ENCODE measurements around the gene S1PR1.
"Not testable (repeated sequence)": the region's sequence is repeated elsewhere in the genome, so short reads cannot be mapped to it uniquely, and the experiment has no call there.

Gene S1PR1

DNA sequence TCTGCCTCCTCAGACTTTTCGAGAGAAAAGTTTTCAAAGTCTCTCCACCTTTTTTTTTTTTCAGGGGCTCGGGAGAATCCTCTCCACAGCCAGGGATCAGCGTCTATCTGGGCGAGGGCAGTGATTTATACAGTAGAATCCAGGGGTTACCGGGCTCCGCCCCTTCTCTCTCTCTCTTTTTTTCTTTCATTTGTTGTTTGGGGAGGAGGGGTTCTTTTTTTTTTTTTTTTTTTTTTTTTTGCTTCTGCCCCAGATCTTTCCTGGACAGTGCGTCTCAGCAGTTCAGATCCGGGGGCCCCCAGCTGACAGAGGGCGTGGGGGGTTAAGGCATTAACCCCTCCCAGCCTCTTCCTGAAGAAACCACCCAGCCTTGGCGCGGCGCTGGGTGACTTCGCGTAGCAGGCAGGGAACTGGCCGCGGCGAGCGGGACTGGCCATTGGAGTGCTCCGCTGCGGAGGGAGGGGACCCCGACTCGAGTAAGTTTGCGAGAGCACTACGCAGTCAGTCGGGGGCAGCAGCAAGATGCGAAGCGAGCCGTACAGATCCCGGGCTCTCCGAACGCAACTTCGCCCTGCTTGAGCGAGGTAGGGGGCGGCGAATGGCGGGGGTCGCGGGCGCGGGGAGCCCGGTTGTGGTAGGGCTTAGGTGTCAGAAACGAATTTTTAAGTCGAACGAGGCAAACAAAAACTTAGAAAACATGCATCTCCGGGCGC, at the start of gene S1PR1:
Gene S1PR1, plus strand, starts transcription at position 504 of the 713 bp plus-strand sequence. CDS start 1,966 bp downstream, outside the sequence.
- DNase-seq (ENCODE audit: low read depth in 2 of 2) = peak; percentile 57 to 70

DNA sequence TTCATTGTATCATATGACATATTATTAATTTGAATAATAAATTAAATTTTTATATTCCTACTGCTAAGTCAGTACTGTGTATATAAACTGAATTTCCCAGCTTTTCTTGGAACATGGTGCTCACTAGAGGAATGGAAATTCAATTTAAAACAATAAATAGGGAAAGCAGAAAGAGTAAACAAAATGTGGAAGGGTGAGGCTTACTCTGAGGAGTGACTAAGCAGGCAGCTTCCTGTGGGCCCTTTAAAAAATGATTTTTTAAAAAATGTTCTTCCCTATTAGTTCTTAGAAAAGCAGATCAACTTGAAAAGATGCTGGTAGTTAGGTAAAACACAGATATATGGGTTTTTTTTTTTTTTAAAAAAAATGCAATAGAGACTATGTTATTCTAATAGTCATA, 49.5 kb upstream of the S1PR1 start:
- DNase-seq (ENCODE audit: low read depth in 2 of 2) = no peak

DNA sequence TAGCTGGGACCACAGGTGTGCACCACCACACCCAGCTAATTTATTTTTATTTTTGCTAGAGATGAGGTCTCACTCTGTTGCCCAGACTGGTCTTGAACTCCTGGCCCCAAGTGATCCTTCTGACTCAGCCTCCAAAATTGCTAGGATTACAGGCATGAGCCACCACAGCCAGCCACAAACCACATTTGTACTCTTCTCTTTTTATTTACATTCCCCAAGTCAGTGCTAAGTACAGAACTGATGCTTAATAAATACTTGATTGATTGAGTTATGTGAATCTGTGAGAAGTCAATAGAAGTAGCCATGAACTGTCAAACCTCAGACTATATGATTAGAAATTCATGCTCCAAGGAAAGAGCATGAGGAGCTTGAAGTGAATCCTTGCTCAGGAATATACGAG, 48.5 kb upstream of the S1PR1 start:
- DNase-seq (ENCODE audit: low read depth in 2 of 2) = no peak

DNA sequence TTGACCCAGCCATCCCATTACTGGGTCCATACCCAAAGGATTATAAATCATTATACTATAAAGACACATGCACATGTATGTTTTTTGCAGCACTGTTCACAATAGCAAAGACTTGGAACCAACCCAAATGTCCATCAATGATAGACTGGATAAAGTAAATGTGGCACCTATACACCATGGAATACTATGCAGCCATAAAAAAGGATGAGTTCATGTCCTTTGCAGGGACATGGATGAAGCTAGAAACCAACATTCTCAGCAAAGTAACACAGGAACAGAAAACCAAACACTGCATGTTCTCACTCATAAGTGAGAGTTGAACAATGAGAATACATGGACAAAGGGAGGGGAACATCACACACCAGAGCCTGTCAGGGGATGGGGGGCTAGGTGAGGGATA, 47.9 kb upstream of the S1PR1 start:
- DNase-seq (ENCODE audit: low read depth in 2 of 2) = not testable (repeated sequence)

DNA sequence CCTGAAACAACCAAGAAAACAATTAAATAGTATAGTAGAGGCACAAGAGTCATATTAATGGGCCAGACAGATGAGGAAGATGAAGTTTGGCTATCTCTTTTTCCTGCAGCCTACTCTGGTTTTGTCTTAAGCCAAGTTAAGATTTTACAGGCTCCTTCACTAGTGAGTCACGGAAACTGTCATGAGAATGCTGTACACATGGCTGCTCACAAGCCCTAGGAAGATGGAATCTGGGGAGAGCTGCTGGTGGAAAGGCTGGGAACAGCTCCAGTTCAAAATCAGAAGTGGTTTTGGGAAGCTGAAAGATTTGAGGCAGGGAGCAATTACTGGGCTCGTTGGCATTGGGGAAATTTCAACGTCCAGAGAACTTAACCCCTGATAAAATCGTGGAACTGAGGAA, 46.4 kb upstream of the S1PR1 start:
- DNase-seq (ENCODE audit: low read depth in 2 of 2) = no peak

DNA sequence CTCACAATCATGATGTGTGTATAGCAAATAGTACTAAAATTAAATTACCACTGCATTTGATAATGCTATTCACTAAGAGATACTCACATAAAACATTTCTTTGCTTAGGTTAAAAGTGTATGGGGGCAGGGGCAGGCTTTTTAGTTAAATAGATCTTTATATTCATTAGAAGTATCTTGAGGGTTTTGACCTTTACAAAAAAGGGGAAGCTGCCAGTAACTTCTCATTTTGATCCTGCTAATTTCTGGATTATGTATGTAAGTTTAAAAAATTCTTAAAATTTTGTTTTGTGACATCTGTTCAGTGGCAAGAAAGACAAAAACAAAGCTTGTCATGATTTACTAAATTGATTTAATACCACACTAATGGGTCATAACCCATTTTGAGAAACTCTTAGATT, 45.8 kb upstream of the S1PR1 start:
- DNase-seq (ENCODE audit: low read depth in 2 of 2) = no peak

DNA sequence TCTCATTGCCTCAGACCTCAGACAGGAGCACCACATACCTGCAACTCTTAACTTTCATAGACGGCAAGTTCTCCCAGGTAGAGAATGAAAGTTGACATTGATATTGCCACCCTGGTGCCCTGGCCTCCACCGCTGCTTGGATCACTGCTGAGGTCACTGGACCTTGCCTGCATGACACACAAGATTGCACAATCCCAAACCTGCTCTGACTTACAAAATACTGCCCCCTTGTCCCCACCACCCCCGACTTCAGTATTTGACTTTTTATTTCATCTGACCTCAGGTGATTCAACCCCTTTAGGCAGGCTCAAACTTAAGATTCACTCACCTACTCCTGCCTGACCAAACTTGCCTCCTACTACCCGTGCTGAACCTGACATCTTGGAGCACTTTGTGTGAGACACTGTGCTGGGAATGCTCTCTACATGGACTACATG, 43.1 kb upstream of the S1PR1 start:
- no peak for DNase-seq (ENCODE audit: low read depth in 2 of 2)

DNA sequence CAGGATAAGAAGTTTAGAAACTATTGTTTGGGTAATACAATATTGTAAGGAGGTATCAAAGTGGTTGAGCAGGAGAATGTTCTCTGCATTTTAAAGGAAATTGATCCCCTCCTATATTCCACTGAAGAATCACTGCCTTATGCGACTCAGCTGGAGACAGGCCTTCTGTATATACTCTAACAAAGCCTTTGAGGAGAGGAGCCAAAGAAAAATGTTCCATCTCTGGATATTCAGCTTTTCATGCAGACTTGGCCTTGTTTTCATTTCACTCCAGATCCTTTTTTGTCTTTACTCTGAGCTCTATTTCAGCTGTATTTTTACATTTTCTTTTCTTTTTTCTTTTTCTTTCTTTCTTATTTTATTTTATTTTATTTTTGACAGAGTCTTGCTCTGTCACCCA, 42.1 kb upstream of the S1PR1 start:
- no peak for DNase-seq (ENCODE audit: low read depth in 2 of 2)

DNA sequence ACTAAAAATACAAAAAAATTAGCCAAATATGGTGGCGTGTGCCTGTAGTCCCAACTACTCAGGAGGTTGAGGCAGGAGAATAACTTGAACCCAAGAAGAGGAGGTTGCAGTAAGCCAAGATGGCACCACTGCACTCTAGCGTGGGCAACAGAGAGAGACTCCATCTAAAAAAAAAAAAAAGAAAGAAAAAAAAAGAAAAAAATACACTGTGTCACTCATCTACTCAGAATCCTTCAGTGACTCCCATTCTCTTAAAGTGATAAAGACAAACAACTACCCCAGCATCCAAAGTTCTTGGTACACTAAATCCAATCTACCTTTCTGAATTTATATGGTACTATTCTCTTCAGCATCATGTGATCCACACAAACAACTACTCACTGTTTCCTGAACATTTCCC, 40.2 kb upstream of the S1PR1 start:
- no peak for DNase-seq (ENCODE audit: low read depth in 2 of 2)

DNA sequence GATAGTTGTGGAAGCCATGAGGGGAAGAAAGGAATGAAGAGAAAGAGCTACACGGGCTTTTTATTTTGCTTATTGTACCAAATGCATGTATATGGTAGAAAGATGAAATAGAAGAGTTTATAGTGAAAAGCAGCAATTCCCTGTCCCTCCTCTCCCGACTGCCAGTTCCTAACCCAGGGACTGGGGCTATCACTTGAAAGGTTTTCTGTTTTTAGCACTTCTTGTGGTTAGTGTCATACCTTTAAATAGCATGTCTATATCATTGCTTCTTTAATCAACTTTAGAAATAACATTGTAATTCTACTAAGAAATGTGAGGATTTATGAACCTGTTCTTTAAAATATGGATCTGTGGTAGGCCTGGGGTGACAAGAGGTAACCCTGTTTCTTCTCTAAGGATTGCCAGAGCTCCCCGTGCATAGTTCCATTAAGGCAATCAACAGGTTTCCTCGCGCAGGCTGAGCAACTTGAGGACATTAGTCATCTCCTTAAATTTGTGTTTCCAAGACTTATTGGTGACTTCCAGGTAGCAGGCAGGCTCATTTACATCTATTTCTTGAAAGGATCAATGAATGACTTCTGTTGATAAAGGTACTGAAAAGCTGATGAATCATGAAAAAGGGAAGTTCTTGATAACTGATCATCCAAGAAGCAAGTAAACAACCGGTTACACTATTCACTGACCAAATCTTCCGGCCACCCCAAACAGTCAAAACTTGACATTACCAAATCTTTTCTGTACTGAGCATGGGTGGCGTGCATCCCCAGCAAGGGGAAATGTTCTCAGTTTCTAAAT, 37.8 kb upstream of the S1PR1 start:
- DNase-seq (ENCODE audit: low read depth in 2 of 2) = peak in 1 of 2 experiments; percentile 41

DNA sequence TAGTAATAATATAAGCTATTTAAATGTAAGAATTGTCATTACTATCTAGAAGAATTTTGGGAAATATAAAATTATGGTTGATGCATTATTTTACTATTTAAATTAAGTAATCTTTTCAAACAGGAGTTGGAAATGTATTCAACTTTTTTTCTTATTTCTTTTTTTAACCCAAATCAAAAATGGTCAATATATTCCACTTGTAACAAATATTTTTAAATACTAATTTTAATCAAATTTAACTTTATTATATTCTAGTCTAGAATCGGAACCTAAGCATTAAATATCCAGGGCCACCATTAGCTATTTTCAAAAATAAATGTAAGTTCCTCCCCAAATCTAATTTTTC, 37.2 kb upstream of the S1PR1 start:
- no peak for DNase-seq (ENCODE audit: low read depth in 2 of 2)

DNA sequence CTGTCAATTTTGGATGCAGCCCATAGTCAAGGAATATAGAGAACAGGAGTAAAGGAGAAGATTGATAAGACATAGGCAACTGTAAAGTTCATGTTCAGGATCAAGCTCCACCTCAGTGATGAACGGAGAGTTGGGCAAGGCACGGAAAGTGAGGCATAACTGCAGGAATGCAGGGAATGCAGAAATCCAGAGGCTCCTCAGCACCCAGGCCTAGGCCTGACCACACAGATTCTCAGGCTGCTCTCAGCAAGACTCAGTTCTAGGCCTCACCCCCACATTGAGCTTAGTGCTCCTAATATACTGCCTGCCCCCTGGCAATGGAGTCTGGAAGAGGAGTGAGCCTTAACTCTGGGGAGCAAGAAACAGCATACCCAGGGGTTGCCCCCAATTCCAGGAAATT, 36.3 kb upstream of the S1PR1 start:
- no peak for DNase-seq (ENCODE audit: low read depth in 2 of 2)

DNA sequence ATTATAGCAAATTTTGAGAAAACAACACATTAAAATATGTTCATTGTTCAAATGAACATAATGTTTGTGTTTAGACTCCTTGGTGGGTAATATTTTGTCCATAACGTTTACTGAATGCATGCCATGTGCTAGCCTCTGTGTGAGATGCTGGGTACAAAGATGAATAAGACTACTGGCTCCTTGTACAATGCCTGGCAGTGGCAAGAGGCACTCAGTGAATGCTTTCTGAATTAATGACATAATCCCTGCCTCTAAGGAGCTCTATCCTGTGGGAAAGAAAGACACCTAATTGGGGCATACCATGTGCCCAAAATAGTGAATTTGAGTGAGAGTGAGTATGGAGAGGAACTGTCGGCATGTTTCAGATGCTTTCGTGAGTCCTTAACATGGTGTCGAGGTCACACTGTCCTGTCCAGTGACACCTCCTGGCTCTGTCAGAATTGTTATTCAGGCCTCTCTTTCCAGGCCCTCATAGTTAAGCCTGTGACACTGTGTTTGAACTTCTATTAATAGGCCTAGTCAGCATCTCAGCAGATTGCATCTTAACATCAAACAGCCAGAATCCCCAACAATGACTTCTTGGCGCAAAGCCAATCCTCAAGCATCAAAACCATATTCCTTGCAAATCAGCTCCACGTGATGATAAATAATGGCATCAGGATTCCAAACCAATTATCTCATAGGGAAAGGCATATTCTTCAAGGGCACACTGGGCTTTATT, 32.8 kb upstream of the S1PR1 start:
- no peak for DNase-seq (ENCODE audit: low read depth in 2 of 2)

DNA sequence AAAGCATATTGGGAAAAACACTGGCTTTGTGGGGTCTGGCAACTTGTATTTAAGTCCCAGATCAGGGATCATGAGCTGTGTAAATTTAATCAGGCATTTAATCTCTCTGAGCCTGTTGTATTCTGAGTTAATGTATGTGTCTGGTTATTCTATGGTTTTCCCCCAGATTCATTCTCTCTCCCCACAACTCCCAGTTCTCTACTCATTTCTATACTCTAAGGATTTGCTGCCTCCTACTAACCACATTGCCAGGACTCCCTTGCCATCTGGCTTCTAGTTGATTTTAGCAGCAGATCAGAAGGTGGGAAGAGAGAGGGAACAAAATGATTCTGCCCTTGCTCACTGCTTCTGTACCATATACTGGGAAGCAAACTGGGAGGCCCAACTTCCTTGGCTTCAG, 31.4 kb upstream of the S1PR1 start:
- DNase-seq (ENCODE audit: low read depth in 2 of 2) = no peak

DNA sequence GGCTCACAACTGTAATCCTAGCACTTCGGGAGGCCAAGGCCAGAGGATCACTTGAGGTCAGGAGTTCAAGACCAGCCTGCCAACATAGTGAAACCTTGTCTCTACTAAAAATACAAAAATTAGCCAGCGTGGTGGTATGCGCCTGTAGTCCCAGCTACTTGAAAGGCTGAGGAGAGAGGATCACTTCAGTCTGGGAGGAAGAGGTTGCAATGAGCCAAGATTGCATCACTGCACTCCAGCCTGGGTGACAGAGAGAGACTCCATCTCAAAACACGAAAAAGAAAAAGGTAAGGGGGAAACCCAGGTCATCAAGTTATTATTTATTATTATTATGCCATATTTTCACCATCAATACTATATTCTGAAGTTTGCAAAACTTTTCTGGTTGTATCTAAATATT, 30.7 kb upstream of the S1PR1 start:
- not testable (repeated sequence) for DNase-seq (ENCODE audit: low read depth in 2 of 2)

DNA sequence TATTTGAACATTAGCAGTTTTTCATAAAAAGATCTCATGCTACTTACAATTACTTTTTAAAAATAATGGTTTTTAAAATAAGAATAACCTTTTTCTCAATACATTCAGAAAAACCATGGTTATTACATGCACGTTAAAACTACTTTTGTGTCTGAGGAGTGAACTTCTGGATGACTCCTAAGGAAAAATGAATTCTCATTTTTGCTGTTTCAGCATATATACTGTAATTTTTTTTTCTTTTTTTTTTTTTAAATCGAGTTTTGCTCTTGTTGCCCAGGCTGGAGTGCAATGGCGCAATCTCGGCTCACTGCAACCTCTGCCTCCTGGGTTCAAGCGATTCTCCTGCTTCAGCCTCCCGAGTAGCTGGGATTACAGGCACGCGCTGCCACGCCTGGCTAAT, 29.5 kb upstream of the S1PR1 start:
- not testable (repeated sequence) for DNase-seq (ENCODE audit: low read depth in 2 of 2)

DNA sequence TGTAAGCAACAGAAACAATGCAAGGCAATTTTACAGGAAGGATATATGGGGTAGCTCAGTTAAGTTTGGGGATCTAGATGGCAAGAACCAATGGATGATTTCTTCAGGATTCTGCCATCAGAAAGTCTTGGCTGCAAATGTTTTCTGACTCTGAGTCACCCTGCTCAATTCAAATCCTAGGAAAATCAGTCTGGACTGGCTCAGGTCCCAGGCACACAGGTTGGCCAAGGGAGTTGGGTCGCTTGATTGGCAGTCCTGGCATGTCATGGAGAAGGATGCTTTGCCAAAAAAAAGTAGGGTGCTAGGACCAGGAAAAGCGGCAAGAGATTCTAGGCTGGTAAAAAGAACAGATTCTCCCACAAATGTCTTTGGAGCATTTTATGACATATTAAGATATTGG, 28.9 kb upstream of the S1PR1 start:
- DNase-seq (ENCODE audit: low read depth in 2 of 2) = no peak

DNA sequence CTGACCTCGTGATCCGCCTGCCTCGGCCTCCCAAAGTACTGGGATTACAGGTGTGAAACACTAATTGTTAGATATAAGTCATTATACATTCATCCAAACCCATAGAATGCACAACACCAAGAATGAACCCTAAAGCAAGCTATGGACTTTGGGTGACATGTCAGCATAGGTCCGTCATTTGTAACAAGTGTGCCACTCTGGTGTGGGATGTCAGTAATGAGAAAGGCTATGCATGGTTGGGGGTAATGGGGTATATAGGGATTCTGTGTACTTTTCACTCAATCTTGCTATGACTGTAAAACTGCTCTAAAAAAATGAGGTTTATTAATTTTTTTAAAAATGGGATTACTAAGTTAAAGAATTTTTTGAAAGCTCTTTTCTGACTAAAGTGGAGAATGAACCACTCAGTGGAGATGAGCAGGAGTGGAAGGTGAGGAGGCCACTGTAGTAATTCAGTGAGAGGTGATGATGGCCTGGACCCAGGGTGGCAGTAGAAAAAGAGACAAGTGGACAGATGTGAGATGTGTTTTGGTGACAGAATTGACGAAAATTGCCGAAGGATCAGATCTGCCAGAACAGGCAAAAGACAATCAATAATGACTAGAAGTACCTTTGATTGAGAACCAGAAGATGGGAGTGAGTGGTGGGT, 21.3 kb upstream of the S1PR1 start:
- DNase-seq (ENCODE audit: low read depth in 2 of 2) = no peak

DNA sequence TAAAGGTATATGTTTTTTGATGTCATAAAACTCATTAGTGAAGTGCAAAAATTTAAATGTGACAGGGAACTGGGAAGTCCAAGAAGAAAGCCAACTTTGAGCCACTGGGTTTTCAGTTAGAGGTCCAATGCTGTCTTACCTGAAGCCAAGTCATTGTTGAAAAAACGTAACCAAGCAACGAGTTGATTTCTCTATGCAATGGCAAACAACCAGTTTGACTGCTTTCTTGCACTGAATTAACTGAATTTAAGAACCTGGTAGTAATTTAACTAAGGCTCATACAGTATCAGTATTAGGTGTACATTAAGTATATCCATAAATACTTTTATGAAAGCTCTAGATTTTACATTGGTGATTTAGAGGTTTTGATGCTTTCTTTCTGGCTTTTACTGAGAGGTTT, 20.2 kb upstream of the S1PR1 start:
- no peak for DNase-seq (ENCODE audit: low read depth in 2 of 2)

DNA sequence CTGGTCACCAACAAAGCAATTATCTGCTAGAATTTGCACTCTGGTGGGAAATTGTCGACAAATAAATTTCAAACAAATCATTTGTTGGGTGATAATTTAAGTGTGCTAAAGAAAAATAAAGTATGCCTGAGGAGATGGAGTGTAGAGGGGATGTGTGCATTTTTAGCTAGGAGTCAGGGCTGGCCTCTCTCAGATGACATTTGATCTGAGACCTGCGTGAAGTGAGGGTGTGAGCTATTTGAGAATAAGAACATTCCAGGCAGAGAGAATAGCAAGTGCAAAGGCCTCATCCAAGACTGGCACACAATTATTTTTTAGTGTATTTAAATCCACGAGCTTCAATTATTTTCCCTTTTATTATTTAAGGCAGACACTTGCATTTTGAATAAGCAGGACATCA, 19.7 kb upstream of the S1PR1 start:
- DNase-seq (ENCODE audit: low read depth in 2 of 2) = no peak

DNA sequence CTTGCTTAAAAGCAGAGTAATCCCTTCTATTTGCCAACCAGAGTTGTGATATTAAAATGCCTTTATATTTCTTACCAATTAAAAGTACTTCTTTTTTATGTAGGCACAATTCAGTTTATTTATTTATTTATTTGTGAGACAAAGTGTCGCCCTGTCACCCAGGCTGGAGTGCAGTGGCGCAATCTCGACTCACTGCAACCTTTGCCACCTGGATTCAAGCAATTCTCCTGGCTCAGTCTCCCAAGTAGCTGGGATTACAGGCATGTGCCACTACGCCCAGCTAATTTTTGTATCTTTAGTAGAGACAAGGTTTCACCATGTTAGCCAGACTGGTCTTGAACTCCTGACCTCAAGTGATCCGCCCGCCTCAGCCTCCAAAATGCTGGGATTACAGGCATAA, 17.9 kb upstream of the S1PR1 start:
- not testable (repeated sequence) for DNase-seq (ENCODE audit: low read depth in 2 of 2)

Data from stimulated activated CD4-positive, alpha-beta T cell treated with anti-CD3 and anti-CD28 coated beads, Interleukin-12 subunit alpha, Interleukin-12 subunit beta, amount 100 ng/mL, for 24 hours (primary cell).